ENCODE measurements around the gene ADCY2.

The ADCY2 gene

DNA sequence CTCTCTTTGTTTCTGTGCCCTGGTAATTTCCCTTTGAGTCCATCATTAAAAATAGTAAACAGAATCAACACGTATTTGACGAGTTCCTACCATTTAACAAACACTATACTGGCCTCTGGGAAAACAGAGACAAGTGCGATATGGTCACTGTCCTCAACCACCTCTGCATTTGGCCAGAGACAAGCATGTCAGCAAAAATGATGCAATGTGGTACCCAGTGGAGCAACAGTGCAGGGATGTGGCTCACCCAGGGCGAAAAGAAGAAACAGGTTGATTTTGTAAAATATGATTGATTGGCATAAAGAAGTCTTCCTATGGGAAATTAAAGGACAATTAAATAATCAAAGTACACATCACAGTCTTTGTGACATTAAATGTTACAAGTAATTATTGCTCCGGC lies 355.9 kb downstream of the ADCY2 start:
- DNase-seq = no peak

DNA sequence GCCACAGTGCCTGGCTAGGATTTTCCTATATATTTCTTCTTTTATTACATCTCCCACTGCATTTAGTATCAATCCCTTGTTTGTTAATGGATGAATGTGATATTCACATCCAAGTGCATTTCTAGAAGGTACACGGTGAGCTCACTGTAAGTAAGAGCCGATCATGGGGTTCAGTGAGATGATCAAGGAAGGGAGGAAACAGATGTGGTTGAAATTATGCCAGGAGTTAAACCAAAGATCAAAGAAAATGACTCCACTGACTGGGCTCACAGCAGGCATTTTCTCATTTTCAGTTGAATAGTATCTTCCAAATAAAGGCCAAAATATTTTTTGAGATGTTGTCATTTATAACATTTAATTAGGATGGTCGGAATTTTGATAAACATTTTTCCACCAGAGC lies 357.2 kb downstream of the ADCY2 start:
- DNase-seq = no peak

DNA sequence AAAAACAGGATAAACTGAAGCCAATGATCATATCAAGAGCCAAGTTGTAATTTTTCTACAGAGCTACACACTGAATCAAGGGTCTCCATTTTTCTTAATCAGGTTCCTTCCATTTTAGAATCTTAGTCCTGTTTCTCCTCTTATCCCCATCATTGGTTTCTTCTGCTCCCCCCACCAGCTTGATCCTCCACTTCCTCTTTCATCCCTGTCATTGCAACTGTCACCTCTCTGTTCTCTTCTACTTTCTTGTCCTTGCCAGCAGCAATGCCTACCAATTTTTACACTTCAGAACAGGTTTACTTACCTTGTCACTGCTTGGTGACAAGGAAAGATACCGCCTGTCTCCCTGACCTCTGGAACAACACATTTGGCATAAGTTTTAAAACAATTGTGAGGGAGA lies 357.7 kb downstream of the ADCY2 start:
- no peak for DNase-seq

DNA sequence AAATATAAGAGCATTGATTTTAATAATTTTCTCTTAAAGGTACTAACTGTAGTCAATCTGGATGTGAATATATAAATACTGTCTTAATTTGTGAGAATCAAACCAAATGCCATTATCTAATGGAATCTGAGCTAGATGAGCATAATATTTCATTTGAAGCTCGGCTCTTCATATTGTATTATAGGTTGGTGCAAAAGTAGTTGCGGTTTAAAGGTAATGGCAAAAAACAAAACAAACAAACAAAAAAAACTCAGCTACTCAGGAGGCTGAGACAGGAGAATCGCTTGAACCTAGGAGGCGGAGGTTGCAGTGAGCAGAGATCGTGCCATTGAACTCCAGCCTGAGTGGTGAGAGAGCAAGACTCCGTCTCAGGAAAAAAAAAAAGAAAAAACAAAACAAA lies 358.6 kb downstream of the ADCY2 start:
- no peak for DNase-seq

DNA sequence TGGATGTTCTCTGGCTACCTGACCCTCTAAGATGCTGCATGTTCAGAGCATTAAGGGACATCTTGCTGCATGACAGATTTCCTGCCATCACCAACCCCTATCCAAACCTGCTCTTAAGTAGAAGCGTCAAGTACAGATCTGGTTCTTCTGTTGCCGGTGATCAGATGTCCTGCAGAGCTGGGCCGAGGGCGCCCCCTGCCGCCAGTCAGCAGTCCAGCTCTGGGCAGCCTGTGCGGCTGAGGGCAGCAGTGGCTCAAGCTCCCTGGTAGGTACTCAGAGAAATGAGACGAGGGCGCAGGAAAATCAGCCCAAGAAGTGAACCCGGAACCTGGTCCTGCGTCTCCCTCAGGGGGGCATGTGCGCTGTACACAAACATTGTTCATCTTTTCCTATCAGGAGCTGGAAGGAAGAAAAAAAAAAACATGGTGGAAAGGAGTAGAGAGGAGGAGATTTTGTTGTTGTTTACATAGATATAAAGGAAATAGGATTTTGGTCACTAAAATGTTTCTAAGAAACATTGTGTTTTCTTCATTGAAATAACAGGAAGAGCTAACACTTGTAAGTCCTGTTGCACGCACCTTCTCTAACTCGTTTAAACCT lies 359.2 kb downstream of the ADCY2 start:
- DNase-seq = peak; percentile 44

DNA sequence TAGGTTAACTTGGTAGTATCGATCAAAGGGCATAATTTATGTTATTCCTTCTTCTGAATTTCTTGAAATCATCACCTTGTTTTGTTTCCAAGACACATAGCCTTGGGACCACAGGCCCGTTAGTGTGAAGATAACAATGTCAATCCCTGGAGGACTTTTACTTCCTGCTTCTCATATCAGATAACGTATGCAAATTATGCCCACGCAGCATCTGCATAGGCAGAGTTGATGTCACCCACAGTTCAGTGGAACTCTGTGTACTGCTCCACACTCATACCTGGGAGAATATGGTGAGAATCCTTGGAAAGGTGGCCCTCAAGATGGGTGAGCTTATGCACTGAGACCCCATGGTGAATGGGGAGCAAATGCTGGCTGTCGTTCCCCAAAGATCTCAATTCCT lies 360.0 kb downstream of the ADCY2 start:
- DNase-seq = no peak

DNA sequence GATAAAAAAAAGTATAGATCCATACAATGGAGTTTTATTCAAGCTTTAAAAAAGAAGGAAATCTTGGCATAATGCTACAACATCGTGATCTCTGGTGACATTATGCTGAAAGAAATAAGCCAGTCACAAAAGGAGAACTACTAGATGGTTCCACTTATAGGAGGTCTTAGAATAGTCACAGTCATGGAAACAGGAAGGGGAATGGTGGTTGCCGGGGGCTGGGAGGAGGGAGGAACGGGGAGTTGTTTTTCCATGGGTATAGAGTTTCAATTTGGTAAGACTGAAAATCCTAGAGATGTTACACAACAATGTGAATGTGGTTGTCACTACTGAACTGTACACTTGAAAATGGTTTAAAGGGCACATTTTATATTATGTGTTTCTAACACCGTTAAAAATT lies 360.5 kb downstream of the ADCY2 start:
- peak; percentile 9 for DNase-seq

DNA sequence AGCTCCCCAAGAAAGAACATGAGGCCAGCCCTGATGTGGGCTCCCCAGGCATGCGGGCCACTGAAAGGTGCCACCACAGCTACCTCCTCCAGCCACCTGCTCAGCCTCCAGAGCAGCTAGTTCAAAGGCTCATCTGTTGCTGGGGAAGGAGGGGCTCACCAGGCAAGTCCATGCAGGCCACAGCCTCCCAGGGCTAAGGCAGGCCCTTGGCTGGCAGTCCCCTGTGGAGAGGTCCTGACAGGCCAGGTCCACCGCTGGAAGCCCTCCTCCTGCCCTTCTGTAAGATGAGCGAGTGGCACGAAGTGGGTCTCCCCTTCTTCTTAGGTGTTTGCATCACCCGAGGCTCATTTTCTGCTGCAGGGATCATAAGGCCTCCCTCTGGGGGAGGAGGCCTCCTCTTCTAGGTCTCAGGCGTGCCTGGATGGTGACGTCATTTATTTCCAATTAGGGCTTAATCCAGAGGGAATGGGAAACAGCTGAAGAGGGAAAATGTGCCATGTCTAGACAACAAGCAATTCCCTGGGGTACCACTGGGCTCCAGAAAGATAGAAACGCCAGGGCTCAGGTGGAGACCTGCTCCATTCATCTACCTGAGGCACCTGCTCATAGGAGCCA lies 363.4 kb downstream of the ADCY2 start:
- no peak for DNase-seq

DNA sequence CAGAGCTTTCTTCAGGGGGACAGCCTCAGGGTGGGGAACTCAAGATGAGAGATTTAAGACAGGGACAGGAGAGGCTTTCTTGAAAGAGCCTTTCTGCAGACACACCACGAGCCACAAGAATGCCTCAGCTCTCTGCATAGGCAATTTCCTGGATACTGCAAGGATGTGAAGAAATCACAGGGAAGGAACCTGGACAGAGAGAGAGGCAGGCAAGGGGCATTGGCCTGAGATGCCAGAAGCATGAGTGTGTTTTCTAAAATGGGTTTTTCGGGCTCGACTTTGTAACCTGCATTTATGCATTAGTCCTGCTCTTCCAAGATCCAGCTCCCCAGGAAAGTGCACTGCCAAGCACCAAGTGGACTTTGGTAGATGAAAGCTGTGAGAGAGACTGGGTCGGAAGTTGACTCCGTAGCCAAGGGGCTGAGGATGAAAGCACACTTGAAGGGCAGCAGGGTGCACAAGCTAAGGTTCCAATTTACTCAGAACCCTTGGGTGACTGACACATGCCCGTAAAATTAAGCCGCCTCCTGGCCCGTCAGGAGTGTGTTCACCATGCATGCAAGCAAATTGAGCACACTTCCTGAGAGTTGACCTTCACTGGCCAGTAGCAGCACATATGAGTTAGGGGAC lies 364.1 kb downstream of the ADCY2 start:
- no peak for DNase-seq

DNA sequence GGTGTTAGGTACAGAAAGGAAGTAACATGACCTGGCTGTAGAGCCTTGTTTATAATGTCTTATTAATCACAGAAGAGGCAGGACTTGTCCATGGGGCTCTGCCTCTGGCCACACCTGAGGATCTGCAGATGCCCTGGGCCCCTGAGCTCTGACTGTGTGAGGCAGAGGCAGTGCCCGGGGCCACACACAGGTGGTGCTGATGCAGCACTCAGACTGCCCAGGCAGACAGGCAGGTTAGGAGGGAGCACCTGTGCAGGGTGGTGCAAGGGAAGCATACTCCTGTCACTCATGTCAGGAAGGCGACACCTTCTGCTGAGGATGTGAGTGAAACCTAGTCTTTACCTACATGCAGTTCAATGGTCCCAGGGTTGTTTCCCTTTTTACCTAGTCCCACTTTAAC lies 366.3 kb downstream of the ADCY2 start:
- peak; percentile 16 for DNase-seq

DNA sequence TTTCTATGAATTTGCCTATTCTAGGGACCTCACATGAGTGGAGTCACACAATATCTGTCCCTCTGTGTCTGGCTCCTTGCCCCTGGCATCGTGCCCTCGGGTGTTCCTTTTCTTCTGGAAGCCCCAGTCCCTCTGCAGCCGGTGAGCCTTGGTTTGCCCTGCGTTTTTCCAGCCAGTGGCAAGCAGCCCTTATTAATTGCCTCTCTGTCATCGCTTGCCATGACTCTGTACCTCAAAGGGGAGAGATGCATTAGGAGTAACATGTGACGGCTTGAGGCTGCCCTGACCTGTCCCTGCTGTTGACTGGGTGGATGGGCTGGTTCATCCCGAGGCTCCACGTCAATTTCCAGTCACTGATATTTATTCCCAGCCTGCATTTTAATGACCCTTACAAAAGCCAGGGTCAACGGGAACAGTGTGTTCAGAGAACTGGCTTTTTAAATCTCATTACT lies 367.7 kb downstream of the ADCY2 start:
- peak; percentile 57 for DNase-seq

DNA sequence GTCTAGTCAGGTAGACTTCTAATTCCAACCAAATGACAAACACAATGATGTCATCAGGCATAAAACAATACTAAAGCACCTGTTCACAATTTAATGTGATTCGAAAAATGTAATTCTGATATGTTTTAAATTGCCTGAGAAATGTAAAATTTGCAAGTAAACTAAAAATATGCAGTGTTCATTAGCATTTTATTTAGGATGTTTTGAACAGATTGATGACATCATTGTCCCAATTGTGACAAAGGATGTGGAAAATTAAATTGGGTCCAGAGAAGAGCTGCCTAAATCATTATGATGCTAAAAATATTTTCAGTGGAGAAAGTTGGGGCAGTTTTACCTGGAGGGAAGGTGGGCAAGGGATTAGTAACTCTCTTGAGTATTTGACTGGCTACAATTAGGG lies 368.5 kb downstream of the ADCY2 start:
- no peak for DNase-seq

DNA sequence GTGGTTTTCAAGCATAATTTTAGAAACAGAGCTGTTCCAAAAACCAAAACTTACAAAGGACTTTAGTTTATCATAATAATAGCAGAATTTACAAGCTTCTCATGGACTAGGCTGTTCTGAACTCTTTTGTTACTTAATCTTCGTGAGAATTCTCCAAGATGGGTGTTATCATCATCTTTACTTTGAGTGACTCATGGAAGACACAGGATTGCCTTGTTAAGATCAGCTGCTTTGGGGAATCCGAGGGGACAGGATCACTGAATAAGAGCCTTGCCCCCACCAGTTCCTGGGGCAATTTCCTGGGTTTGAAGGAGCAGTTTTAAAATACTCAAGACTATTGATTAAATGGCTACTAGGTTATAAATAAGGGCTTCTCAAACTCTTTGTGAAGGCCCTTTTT lies 374.5 kb downstream of the ADCY2 start:
- no peak for DNase-seq

DNA sequence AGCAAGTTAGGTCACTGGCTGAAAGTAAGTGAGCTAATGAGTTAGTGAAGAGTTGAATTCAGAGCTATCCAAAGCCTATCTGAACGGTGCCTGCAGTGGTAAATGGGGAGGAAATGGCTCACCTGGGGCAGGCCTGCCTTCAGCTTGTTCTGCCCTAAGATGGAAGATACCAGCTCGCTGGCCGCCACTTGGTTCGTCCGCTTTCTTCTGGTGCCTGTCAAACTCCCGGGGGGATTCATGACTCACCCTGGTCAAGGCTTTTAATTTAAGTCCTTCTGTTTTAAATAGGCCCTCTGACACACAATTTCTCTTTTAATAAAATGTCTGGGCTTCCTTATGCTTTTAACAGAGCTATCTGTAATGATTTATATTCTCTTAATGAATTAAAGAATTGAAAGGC lies 376.2 kb downstream of the ADCY2 start:
- DNase-seq = no peak

DNA sequence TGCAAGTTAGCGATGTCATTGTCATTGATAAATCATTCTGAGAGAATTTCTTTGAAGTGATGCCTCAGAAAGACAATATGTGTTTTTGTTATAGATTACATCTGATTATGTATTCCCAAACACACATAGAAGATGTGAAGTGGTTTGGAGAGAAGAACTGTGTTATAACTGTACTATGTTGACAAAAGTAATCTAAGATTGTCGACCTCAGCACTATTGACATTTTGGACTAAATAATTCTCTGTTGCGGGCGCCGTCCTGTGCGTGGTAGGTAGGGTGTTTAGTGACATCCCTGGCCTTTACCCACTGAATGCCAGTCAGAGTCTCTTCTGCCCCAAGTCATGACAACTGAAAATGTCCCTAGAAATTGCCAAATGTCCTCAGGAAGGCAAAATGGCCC lies 377.2 kb downstream of the ADCY2 start:
- DNase-seq = no peak

DNA sequence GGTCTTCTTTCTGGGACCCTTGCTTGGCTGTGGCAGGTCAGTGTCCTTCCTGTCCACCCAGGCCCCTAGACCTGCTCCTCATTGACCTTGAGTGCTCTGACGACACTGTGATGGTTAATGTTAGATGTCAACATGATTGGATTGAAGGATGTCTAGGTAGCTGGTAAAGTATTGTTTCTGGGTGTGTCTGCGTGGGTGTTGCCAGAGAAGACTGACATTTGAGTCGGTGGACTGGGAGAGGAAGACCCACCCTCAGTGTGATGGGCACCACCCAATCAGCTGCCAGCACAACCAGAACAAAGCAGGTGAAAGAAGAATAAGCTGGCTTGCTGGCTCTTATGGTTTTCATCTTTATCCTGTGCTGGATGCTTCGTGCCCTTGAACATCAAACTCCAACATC lies 380.5 kb downstream of the ADCY2 start:
- DNase-seq = no peak

DNA sequence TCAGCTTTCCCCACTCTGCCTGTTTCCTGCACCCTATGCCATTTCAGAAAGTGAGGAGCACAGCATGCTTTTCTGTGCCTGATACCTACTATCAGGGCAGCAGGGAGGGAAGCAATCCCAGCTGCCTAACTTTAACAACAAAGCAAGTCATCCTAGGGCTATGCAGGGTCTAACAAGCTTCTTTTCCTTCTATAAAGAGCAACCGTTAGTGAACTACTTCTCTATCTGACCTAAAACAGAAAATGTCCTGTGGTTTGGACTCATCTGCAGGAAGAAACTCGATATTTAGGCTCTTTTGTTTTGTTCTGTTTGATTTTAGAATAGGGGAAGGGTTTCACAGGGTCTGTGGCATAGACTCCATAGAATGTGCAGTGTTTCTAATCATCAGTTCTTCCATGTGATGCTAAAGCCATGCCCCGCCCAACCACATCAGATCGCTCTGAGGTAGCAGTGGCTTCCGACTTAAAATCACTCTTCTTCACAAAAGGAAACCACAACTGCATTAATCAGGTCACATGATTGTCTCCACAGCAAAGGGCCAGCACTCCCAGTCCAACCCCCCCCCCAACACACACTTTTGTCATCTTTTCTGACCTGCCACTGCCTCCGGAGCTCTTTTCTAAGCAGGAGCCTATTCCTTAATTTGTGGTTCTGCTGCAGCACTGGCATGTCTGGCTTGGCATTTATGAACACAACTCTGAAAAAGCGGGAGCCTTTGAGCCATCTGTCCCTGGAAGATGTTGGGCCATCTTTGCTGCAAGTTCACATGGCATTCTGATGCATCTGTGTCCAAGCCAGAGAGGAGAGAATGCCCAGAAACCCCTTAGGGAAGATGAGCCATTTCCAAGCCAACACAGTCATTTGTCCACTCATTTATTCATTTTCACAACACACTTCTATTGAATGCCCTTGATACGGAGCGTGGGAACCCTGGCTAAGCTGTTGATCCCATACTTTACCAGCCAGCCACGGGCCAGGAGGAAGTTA lies 383.4 kb downstream of the ADCY2 start:
- DNase-seq = no peak

DNA sequence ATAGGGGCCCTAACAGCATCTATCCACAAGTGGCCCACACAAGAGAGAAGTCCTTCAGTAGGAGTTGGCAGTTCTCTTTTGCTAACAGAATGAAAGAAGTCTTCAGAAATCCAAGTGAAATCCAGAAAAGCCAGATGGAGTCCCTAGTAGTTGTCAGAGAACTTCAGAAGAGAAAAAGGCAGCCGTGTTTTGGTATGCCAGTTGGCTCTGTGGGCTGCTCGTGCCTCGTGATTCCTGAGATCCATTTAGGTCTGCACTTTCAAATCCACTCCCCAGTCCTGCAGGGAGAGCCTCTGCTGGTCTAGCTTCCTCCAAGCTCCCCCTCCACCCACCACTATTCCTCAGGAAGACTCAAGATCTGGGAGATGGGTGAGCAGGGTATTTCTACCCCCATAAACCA lies 386.0 kb downstream of the ADCY2 start:
- no peak for DNase-seq

DNA sequence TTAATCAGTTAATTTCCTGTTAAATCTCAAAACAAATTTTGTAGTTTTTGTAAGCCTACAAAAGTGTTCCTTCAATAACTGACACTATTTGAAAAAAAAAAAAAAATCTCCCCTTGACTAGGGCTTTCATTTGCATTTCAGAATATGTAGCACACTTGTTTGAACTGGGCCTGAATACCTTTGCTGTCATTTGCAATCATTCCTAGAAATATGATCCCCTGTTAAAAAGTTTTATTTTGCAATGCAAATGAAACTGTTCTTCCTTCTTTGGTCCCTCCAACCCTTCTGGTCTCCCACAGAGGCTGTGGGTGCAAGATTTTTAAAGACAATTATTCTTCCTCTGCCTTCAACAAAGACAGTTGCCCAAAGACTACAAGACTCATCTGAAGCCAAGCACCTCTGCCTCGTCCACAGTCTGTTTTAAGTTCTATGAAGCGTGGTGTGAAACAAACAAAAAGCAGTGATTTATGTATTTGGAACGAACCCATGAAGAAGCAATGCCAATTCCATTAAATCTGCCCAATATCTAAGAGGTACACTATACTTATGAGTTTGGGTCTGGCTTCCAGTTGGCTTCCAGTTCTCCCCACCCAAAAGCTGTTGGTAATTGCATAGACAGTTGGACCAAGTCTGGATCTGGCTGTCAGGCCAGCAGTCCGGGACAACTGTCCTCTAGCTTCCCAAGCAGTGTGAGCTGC lies 388.9 kb downstream of the ADCY2 start:
- no peak for DNase-seq

DNA sequence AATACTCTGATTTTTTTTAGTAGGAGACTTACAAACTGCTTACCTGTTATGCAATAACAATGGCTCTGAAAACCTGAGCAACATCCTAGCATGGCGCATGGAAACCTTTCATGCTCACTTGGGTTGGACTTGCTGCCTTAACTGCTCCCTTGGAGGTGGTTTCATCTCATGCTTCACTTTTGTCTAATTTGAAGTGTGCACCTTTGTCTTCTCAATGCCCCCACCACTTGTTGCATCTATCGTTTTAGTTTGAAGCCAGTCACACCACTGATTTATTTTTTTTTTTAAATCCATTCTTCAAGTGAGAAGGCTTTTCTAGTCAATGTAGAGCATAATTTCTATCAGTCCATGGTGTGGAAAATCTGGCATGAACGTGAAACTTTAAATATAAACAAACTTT lies 391.8 kb downstream of the ADCY2 start:
- no peak for DNase-seq

DNA sequence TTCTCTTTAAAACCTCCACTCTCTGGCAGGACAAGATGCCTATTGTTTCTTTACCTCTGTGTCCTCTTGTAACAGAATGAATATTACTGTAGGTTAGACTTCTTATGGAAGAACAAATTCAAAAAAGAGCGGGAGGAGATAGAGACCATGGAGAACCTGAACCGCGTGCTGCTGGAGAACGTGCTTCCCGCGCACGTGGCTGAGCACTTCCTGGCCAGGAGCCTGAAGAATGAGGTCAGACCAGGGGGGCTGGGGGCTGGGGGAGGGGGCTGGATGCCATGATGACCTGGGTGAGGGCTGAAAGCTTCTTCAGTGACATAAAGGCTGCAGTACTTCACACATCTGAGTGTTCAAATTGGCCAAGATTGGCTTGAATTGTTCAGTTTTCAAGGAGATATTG lies 393.6 kb downstream of the ADCY2 start:
- DNase-seq = no peak

DNA sequence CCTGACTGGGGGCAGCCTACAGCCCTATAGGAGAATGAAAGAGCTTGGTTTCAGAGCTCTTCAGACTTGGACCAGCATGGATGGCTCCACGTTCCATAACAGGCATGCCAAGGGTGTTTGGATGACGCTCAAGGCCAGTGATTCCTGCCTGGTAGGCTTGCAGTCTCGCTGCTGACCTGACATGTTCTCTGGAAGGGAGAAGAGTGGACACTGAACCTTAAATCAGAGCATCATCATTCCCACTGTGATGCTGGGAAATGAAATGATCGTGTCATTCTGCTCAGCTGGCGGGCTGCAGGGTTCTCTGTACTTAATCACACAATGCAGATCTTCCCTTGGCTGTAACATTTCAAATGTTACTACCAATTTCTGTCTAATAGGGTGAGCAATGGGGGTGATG lies 398.0 kb downstream of the ADCY2 start:
- DNase-seq = no peak

DNA sequence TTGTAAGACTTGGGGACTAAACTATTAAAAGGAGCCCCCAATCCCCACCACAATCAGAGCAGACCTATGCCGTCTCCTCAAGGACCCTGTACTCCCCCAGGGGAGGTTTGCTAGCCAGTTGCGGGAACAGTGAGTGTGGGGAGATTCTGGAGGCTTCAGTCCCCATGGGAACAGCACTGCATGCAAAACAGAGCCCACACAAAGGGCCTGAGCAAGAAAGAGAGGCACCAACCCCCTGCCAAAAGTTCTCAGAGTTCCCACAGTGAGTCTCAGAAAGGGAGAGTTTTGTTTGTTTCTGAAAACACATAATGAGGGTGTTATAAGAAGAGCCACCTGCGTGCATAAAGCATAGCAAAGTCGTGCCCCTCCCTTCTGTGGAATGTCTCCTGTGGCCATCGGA lies 398.4 kb downstream of the ADCY2 start:
- DNase-seq = no peak
